ENCODE results near the gene METTL21C. TPM values are rescaled to one million over a fixed set of nuclear protein-coding genes. Genes with fewer than 3 reads are reported as not detected.

METTL21C gene
- polyA plus RNA-seq (ENCODE audit: insufficient read length in 3 of 3), result under 1 TPM; 0.33 to 0.79 (median 0.62) TPM

GRCh38 chr13:102694937-102695336, at the start of gene METTL21C:
Gene METTL21C, minus strand, starts transcription at chr13:102695044. Its CDS starts 546 bp downstream, at chr13:102694498.
- DNase-seq (ENCODE audit: low read depth in 3 of 3, low spot score in 2 of 3), result no peak

GRCh38 chr13:102742506-102742905, 47.7 kb upstream of the METTL21C start:
- no peak for DNase-seq (ENCODE audit: low read depth in 3 of 3, low spot score in 2 of 3)

GRCh38 chr13:102742101-102742500, 47.3 kb upstream of the METTL21C start:
- DNase-seq (ENCODE audit: low read depth in 3 of 3, low spot score in 2 of 3), result no peak

DNA sequence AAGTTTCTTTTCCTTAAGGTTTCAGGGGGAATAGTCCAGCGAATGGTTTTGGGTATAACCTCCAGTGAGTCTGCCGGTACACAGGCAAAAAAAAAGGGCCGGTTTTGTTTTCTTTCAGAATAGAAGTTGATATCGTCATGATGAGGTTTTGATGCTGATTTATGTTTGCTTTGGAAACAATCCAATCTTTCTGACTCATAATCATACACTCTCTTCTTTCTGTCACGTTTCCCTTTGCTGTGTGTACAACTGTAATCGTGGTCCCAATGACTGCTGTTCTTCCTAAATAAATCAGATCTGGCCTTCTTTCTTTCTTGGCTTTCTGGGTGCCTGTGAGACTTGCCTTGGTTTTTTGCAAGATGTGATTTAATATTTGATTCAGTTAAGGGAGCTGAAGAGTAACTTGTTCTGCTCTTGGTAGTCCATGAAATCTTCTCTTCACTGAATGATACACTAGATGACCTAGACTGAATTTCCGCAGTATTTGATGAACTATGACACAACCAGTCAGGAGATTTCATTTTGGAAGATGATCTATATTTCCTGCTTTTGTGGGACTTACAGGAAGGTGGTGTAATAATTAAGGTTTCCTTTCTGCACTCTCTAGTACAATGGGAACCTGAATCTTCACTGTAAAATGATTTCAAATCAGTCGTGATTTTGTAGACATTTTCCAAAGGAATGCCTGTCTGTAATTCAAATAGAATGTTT, 34.9 kb upstream of the METTL21C start:
- no peak for DNase-seq (ENCODE audit: low read depth in 3 of 3, low spot score in 2 of 3)

DNA sequence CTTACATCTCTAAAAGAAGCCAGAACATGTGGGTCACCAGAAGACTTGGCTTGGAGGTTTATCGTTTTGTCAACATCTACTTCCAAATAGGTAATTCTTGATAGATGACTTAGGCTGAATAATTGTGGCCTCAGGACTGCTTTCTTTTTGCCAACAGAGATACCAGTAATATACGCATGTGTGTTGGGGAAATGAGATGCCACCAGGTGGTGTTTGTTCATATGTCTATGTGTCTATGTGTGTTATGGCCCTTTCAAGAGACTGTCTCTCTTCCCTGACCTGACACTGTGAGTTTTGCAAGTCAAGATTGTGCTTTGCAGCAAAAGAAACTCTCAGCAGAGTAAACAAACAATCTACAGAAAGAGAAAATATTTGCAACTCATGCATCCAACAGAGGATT, 31.6 kb upstream of the METTL21C start:
- DNase-seq (ENCODE audit: low read depth in 3 of 3, low spot score in 2 of 3), result no peak

GRCh38 chr13:102724923-102725322, 30.1 kb upstream of the METTL21C start:
- DNase-seq (ENCODE audit: low read depth in 3 of 3, low spot score in 2 of 3), result no peak

DNA sequence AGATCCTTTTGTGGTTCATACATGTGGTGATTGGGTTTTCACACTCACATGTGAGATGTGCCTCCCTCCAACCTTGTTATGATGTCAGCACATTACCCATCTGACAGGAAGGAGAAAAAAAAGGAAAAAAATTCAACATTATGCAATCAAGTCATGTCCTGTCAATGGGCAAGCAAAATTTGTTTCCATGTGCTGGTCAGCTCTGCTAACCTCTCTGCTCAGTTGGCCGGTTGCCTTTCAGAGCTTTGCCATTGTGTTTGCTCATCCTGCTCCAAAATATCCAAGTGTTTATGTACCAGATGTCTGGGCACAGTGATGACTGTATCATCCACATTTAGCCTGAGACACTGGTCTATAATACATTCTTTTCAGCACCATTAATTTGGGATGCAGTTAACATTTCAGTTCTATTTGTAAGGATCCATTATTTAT, 27.0 kb upstream of the METTL21C start:
- no peak for DNase-seq (ENCODE audit: low read depth in 3 of 3, low spot score in 2 of 3)

- DNase-seq (ENCODE audit: low read depth in 3 of 3, low spot score in 2 of 3), result no peak
These were observed 23.9 kb upstream of the METTL21C start for GRCh38 chr13:102718746-102719145.

GRCh38 chr13:102715447-102715846, 20.6 kb upstream of the METTL21C start:
- DNase-seq (ENCODE audit: low read depth in 3 of 3, low spot score in 2 of 3), result no peak

DNA sequence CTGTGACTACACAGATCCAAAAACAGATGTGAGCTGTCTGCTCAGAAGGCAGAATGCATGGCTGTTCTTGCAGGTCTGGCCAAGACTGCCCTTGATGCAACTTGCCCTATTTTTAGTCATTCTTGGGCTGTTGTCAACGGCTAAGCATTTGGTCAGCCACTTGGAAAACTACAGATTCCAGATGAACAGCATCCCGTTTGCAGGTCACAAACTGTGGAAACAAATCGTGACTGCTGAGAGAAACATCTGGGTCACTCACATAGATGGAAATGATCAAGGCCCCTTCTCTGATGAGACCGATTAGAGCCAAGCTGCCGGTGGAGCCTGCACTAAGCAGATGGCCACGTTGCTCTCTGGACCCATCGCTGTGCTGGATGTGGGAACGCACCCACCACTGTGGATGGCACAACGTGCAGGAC, 15.4 kb upstream of the METTL21C start:
- no peak for DNase-seq (ENCODE audit: low read depth in 3 of 3, low spot score in 2 of 3)

GRCh38 chr13:102709536-102709935, 14.7 kb upstream of the METTL21C start:
- no peak for DNase-seq (ENCODE audit: low read depth in 3 of 3, low spot score in 2 of 3)

DNA sequence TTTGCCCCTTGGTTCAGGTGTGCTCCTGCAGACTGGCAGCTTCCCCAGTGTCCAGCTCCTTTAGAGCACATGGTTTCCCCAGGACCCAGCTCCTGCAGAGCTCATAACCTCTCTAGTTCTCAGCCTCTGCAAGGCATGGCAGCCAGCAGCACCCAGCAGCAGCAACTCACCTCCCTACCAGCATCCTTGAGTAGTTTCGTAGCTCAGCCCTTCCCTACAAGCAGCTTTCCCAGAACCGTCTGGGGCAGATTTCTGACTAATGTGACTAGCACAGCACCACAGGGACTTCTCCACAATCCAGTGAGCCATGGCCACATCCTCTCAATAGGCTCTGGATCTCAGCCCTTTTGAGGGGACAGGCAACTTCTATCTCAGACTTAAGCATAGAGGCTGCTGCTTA, 14.1 kb upstream of the METTL21C start:
- no peak for DNase-seq (ENCODE audit: low read depth in 3 of 3, low spot score in 2 of 3)

DNA sequence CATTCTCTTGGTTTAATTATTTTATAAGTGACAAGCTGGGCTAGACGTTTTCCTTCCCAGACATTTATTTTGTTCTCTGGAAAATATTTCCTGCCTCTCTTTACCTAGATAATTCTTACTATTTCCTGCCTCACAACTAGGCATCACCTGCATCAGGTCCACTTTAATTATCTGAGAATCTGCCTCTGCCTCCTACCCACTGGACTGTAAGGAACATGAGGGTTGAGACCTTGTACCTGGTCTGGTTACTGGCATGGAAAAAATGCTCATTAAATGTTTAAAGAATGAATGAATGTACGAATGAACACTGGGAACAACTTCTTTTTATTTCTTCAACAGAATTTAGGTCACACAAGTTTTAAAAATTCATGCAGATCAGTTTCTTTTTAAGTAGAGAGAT, 13.4 kb upstream of the METTL21C start:
- no peak for DNase-seq (ENCODE audit: low read depth in 3 of 3, low spot score in 2 of 3)

- no peak for DNase-seq (ENCODE audit: low read depth in 3 of 3, low spot score in 2 of 3)
These were observed 12.6 kb upstream of the METTL21C start for GRCh38 chr13:102707467-102707866.

GRCh38 chr13:102704238-102705058, 9.6 kb upstream of the METTL21C start:
- no peak for DNase-seq (ENCODE audit: low read depth in 3 of 3, low spot score in 2 of 3)

GRCh38 chr13:102703726-102704035, 8.8 kb upstream of the METTL21C start:
- no peak for DNase-seq (ENCODE audit: low read depth in 3 of 3, low spot score in 2 of 3)

DNA sequence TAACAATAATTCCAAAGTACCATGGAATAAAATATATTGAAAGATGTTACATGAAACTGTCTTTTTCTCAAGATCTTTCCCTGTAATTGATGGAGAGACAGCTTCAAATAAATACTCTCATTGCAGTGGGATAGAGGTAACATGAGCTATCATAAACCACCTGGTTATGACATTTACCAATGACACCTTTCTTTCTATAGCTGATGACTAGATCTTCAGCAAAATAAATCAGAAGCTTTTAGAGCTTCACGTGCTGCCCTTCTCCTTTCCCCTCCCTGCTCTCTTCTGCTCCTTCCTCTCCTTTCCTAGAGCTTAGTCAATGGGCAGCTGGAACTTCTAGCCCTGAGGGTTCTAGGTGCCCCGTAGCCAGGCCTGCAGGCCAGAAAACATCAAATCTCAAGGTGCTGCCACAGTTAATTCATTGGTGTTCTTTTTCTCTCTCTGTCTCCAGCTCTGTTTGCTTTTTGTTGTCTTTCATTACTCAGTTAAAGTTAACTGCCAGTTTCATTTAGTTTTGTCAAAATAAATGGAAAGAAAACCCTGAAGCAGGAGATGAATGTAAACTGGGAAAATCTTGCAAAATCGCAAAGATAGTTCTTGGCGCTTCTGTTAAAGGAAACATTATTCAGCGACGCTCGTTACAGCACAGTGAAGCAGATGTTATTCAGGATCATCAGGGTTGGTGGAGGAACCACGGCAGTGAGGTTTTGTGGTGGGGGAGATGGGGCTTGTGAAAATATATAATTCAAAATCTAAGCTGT, 8.3 kb upstream of the METTL21C start:
- DNase-seq (ENCODE audit: low read depth in 3 of 3, low spot score in 2 of 3), result no peak

DNA sequence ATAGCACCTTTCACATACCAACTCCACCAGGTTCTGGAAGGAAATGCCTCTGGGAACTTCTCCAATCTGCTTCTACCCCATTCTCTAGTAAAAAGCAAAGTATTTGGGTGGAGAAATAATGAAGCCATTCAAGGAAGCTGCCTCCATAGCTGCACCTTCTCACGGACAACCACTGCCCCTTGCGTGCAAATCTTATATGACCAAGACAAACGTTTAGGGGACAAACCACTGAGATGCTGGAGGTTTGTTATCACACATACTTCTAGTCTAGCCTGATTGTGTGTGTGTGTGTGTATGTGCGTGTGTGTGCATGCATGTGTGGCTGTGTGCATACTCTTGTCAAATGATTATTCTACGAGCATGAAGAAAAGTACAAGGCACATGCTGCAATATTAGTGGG, 6.5 kb upstream of the METTL21C start:
- no peak for DNase-seq (ENCODE audit: low read depth in 3 of 3, low spot score in 2 of 3)

- no peak for DNase-seq (ENCODE audit: low read depth in 3 of 3, low spot score in 2 of 3)
These were observed 5.5 kb upstream of the METTL21C start for GRCh38 chr13:102700088-102701031.

- no peak for DNase-seq (ENCODE audit: low read depth in 3 of 3, low spot score in 2 of 3)
These were observed 4.7 kb upstream of the METTL21C start for GRCh38 chr13:102699504-102699903.
